ENCODE results near the gene ALAS2. TPM values are rescaled to one million over a fixed set of nuclear protein-coding genes. Genes with fewer than 3 reads are reported as not detected.
A peak's percentile ranks its signal among the peaks of the same experiment; 100 is the strongest.
"Not testable (repeated sequence)": the region's sequence is repeated elsewhere in the genome, so short reads cannot be mapped to it uniquely, and the experiment has no call there.

ALAS2 gene, protein sequence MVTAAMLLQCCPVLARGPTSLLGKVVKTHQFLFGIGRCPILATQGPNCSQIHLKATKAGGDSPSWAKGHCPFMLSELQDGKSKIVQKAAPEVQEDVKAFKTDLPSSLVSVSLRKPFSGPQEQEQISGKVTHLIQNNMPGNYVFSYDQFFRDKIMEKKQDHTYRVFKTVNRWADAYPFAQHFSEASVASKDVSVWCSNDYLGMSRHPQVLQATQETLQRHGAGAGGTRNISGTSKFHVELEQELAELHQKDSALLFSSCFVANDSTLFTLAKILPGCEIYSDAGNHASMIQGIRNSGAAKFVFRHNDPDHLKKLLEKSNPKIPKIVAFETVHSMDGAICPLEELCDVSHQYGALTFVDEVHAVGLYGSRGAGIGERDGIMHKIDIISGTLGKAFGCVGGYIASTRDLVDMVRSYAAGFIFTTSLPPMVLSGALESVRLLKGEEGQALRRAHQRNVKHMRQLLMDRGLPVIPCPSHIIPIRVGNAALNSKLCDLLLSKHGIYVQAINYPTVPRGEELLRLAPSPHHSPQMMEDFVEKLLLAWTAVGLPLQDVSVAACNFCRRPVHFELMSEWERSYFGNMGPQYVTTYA
- not detected in 2 replicates for total RNA-seq (2014; rRNA removed; shearing (Covaris generic))
- not detected in 2 replicates for polyA plus RNA-seq (2015; cell fraction: cytosol; rRNA removed)
- not detected in 2 replicates for polyA plus RNA-seq (2015; cell fraction: nucleus; rRNA removed)

DNA sequence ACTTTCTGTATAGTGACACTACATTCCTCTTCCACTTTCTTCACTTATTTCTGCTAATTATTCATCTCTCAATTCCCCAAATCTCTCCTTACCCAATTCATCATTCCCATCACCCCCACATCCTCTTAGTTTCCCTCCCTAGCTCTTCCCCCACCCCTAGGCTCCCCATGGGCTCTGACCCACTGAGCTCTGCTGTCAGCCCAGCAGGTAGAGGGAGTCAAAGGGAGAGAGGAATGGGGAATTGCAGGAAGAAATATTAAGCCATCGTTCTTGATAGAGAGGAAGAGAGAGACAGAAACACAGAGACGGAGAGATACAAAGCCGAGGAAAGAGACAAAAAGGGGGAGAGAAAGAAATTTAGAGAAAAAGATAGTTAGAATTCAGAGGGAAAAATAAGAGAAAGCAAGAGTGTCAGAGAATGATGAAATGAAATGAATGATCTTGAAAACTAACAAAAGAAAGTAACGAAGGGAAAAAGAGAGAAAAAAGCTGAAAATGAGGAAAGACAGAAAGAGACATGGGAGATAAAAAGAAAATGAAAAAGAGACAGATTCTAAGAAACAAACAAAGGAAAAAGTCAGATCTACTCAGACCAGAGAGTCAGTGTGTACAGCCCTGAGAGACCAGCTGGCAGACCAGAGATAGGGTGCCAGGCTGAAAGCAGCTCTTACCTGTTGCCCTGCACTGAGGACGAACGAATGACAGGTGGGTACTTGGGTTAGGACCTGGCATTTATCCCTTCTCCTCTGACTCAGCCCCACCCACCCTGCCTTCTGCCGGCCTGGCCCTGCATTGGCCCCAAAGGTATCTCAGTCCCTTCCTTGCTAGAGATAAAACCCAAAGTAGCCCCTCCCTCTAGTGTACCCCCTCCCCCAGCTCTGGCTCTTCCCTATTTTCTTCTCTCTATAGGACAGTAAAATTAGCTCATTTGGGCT lies at the start of gene ALAS2:
ALAS2 (minus strand) TSS at position 707 of the 935 bp plus-strand sequence. CDS start 4,977 bp downstream, outside the sequence.
- in situ Hi-C loops (cut with HindIII; ENCODE audit: low pct_unique_long_range_greater_than_20kb, low sequenced_read_pairs): no loop called here
- DNase-seq (ENCODE audit: low read depth, low spot score): no peak

DNA sequence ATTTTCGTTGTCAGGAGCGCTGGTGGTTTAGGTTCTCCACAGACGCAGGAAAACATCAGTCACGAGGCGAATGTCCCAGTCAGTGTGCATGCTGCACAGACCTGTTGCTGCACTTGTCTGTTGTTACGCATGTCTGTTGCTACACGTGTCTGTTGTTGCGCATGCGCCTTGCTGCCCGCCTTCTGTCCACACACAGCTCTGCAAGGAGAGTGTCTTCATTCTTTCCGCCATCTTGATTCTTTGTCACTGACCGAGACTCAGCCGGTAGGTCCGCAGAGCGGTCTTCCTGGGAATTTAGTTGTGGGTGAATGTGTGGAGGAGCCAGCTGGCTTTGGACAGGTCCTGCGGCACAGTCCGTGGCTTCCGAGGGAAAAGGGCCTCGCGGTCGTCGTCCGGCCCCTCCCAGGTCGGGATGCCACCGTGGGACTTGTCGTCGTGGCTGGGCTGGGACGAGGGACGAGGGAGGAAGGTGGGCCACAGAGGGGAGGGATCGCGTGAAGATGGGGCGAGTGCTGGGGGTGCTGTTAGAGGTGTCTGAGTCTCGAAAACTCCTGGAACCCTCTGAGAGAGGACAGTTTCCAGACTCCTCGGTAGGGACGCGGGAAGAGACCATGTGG lies 44.2 kb upstream of the ALAS2 start, which contains the start of gene PAGE2B:
PAGE2B (plus strand) TSS at position 180 of the 617 bp plus-strand sequence. CDS start 1,012 bp downstream, outside the sequence.
- DNase-seq (ENCODE audit: low read depth, low spot score): no peak
- in situ Hi-C loops (cut with HindIII; ENCODE audit: low pct_unique_long_range_greater_than_20kb, low sequenced_read_pairs): no loop called here

DNA sequence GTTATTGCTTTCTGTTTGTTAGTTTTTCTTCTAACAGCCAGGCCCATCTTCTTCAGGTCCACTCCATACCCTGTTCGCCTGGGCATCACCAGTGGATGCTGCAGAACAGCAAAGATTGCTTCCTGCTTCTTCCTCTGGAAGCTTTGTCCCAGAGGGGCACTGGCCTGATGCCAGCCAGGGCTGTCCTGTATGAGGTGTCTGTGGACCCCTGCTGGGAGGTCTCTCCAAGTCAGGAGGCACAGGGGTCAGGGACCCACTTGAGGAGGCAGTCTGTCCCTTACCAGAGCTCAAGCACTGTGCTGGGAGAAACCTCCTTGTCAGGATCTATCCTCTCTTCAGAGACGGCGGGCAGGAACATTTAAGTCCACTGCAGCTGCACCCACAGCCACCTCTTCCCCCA lies 41.5 kb upstream of the ALAS2 start:
- DNase-seq (ENCODE audit: low read depth, low spot score): no peak
- in situ Hi-C loops (cut with HindIII; ENCODE audit: low pct_unique_long_range_greater_than_20kb, low sequenced_read_pairs): no loop called here

DNA sequence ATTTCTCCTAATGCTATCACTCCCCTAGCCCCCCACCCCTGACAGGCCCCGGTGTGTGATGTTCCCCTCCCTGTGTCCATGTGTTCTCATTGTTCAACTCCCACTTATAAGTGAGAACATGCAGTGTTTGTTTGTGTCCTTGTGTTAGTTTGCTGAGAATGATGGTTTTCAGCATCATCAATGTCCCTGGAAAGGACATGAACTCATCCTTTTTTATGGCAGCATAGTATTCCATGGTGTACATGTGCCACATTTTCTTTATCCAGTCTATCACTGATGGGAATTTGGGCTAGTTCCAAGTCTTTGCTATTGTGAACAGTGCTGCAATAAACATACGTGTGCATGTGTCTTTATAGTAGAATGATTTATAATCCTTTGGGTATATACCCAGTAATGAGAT lies 36.4 kb upstream of the ALAS2 start:
- DNase-seq (ENCODE audit: low read depth, low spot score); in situ Hi-C loops (cut with HindIII; ENCODE audit: low pct_unique_long_range_greater_than_20kb, low sequenced_read_pairs): not testable (repeated sequence)

DNA sequence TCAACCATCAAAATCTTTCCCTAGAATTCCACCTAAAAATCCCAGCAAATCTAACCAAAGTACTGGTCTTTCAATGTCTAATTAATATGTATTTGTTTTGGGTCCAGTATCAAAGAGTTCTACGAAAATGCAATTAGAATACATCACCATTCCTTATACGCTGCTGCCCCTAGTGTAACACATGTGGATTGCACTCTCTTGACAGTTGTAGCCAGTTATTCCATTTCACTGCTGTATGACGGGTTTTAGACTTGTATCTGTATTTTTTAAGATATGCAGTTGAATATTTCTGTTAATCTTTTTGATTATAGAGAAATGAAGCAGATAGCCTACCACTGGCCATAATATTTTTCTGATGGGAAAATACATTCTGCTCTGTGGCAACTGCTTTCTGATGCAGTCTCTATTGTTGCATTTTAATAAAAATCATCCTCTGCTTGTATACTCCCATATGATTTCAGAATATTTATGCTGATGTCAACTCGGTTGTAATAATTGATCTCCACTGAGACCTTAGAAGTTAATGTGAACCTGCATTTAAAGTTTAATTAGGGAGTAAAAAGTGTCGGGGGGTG lies 27.0 kb upstream of the ALAS2 start:
- peak; percentile 52 for DNase-seq (ENCODE audit: low read depth, low spot score)
- in situ Hi-C loops (cut with HindIII; ENCODE audit: low pct_unique_long_range_greater_than_20kb, low sequenced_read_pairs): no loop called here

DNA sequence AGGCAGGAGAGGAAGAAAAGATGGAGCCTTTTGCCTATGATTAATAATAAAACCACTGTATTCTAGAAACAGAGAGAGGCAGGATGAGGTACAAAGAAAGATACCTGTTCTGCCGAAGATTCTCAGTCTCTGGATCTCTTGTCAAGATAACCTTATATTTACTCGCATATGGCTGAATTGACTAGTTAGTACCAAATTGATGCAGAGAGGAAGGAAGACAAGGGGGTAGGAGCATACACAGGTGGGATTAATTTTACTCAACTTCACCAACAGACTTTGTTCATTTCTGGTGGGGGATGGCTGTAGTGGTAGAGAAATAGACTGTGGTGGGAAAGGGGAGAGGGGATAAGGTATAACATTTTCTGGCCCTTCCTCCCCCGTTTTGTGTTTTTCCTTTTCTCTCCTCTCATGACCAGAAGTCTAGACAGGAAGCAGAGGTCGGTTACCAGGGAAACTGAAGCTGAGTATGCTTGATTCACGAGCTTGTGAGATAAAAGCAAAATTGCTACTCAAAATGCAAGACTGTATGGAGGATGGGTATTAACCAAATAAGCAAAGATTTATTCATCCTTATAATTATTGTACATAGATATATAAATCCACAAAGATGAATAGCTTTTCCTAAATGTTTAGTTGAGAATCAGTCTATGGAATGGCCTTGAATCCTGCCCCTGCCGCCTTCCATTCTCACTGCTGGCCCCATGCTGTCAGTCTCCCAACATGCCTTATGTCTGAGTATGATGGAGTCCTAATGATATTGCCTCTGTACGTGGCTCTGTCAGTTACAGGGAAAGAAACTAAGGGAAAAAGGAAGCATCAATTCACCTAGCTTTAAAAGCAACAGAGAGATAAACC lies 26.3 kb upstream of the ALAS2 start:
- in situ Hi-C loops (cut with HindIII; ENCODE audit: low pct_unique_long_range_greater_than_20kb, low sequenced_read_pairs): no loop called here
- peak; percentile 0 for DNase-seq (ENCODE audit: low read depth, low spot score)

DNA sequence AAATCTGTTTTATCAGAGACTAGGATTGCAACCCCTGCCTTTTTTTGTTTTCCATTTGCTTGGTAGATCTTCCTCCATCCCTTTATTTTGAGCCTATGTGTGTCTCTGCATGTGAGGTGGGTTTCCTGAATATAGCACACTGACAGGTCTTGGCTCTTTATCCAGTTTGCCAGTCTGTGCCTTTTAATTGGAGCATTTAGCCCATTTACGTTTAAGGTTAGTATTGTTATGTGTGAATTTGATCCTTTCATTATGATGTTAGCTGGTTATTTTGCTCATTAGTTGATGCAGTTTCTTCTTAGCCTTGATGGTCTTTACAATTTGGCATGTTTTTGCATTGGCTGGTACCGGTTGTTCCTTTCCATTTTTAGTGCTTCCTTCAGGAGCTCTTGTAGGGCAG lies 19.8 kb upstream of the ALAS2 start:
- not testable (repeated sequence) for DNase-seq (ENCODE audit: low read depth, low spot score)

DNA sequence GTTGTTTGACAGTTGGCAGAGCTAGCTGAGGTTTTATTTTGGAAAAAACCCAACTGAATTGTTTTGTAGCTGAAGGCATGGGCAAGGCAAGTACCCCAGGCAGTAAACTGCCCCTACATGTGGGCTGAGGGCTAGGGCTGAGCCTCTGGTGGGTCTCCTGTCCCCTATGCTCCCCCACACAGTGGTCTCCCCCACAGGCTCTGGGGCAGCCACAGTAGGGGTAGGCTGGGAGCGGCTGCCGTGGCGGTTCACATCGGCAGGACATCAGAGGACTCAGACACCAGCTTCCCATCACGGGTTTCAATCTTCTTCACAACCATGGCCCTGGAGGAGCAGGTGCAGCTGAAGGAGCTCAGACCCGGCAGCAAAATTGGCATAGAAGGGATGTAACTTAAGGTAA lies 10.7 kb upstream of the ALAS2 start:
- no peak for DNase-seq (ENCODE audit: low read depth, low spot score)
- in situ Hi-C loops (cut with HindIII; ENCODE audit: low pct_unique_long_range_greater_than_20kb, low sequenced_read_pairs): no loop called here

More for the DNA sequence above, 19.8 kb upstream of the ALAS2 start:
- in situ Hi-C loops (cut with HindIII; ENCODE audit: low pct_unique_long_range_greater_than_20kb, low sequenced_read_pairs): not testable (repeated sequence)

DNA sequence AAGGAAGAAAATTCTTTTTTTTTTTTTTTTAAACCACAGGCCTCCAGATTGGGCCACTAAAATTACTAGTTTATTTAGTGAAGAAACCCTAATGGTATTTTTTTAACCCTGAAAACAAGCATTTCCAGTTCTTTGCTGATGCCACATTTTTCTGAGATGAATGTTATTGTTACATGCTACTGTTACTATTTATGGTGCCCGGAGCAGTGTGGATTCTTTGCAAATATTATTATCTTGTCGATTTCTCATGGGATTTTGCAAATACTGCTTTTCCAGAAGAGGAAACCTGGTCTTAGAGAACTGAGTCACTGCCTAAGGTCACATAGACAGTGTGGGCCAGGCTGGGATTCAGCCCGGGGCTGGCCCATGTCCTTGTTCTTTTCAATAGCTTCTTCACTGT lies 8.7 kb upstream of the ALAS2 start:
- in situ Hi-C loops (cut with HindIII; ENCODE audit: low pct_unique_long_range_greater_than_20kb, low sequenced_read_pairs): no loop called here

DNA sequence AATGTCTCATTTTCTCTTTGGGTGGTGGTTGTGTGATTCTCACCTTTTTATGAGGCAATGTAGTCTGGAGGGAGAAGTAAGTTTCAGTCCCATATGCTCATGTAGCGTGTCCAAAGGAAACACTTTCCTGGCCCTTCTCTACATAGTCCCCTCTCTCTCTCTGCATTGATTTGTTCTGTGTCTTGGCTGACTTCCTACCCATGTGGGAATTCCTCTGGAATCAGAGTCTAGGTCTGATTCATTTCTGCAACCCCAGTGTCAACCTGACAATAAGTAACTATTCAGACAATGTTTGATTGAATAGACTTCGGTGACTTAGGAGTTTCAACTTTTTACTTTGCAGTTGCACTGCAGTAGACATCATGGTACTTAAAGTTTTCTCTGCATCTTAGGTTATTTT lies 2.7 kb upstream of the ALAS2 start:
- in situ Hi-C loops (cut with HindIII; ENCODE audit: low pct_unique_long_range_greater_than_20kb, low sequenced_read_pairs): no loop called here
- no peak for DNase-seq (ENCODE audit: low read depth, low spot score)

More for the DNA sequence above, 8.7 kb upstream of the ALAS2 start:
- no peak for DNase-seq (ENCODE audit: low read depth, low spot score)

DNA sequence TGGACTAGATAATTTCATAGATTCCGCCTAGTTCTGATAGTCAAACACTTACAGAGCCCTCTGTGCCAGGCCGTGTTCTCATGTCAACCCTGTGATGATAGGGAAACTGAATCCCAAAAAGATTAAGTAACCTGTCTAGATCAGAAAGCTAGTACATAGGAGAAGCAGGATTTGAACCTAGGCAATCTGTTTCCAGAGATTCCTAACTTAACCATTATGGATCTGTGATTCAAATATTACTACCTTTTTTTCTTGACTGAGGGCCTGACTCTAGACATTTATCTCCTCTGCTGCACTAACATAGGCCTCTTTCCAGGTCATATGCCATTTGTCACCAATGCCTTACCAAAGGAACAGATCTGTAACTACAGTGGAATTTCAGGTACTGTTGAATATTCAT lies 1.5 kb downstream of the ALAS2 start:
- in situ Hi-C loops (cut with HindIII; ENCODE audit: low pct_unique_long_range_greater_than_20kb, low sequenced_read_pairs): no loop called here
- DNase-seq (ENCODE audit: low read depth, low spot score): no peak

DNA sequence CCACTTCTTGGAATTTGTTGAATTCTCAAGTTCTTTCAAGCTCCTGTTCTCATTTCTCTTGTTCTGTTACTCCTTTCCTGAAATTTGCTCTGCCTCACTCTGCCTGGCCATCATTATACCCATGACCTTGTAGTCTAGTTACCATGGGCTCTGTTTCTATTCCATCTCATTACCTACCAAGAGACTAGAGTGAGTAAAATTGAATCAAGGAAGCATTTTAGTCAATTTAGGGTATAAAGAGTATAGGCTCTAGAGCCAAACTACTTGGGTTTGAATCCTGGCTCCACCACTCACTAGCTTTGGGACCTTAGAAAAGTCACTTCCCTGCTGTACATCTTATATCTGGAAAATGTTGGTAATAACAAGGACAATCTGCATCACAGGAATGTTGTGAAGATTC lies 2.2 kb downstream of the ALAS2 start:
- in situ Hi-C loops (cut with HindIII; ENCODE audit: low pct_unique_long_range_greater_than_20kb, low sequenced_read_pairs): no loop called here
- DNase-seq (ENCODE audit: low read depth, low spot score): no peak

DNA sequence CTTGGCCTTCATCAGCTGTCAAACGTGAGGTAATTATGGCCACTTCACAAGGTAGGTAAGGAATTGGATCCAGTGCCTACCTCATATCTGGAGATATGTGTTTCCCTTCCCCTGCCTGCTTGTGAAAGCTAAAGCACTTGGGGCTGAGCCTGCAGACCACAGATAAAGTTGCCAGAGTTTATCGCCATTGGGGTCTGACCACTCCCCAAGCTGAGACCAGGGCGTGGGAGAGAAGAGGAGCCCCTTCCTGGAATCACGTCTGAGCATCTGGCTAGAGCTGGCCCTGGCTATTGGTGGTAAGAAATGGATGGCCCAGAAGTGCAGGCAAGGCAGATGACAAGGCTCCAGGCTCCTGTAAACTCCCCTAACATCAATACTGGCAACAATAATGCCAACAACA lies 2.7 kb downstream of the ALAS2 start:
- no peak for DNase-seq (ENCODE audit: low read depth, low spot score)
- in situ Hi-C loops (cut with HindIII; ENCODE audit: low pct_unique_long_range_greater_than_20kb, low sequenced_read_pairs): no loop called here

DNA sequence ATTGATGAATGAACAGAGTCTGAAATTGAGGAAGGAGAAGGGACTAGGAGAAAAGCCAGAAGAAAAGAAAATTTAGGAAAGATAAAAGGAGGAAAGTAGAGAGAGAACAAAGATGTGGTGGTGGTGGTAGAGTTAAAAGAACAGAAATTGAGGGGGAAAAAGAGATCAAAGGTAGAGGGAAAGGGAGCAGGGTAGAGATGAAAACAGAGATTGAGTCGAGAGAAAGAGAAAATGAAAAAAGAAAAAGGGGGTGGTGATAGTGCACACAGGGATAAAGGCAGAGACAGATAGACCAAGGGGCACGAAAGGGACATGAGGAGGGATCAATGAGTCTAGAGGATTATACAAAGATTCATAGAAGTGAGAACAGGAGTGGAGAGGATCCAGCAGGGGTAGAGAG lies 3.9 kb downstream of the ALAS2 start:
- in situ Hi-C loops (cut with HindIII; ENCODE audit: low pct_unique_long_range_greater_than_20kb, low sequenced_read_pairs): no loop called here
- DNase-seq (ENCODE audit: low read depth, low spot score): no peak

DNA sequence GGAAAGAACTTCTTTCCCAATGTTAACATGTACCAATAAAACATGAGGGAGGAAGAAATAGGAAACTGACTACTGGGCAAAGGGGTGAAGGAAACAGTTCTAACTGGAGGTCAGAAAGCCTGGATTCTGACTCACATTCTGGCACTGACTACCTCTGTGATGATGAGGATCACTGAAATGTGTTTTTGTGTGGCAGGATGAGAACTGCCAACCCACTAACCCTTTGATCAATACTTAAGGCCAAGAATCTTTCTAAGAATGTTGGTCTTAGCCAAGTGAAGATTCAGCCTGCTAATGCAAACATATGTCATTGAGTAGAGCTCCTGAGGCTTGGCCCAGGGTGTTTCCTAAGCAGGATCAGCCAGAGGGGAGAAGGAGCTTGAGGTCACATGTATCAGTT lies 4.6 kb downstream of the ALAS2 start:
- in situ Hi-C loops (cut with HindIII; ENCODE audit: low pct_unique_long_range_greater_than_20kb, low sequenced_read_pairs): no loop called here
- no peak for DNase-seq (ENCODE audit: low read depth, low spot score)

DNA sequence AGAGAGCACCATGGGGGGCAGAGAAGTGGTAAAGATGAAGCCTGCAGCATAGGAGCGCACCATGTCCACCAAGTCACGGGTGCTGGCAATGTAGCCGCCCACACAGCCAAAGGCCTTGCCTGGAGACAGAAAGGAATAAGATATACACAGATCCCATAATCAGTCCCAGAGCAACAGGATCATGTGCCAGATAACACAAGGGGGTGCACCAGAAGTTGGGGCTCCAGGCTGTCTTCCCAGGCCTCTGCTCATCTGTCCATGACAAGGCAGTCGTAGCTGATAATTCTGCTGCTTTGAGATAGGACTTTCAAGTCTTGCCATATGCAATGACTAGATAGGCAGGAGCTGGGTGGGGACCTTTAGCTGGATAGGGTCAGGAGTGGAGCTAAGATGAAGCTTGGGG lies 15.9 kb downstream of the ALAS2 start:
- DNase-seq (ENCODE audit: low read depth, low spot score): no peak
- in situ Hi-C loops (cut with HindIII; ENCODE audit: low pct_unique_long_range_greater_than_20kb, low sequenced_read_pairs): no loop called here
